ENCODE measurements around the gene BTNL9.

DNA sequence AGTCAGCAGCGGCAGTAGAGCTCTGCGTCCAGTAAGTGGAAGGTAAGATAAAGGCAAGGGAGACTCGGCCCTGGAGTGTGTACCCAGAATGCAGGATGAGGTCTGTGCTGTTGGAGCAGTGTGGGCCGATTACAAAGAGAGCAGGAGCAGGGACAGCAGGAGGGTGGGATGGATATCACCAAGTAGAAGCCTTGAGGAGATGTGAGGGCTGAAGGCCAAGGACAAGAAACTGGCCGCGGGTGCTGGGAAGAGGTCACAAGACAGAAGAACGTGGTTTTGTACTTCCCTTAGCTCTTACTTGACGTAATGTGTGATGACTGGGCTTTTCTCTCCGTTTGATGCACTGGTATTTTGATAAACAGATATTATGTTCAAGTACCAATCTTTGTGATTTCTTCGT lies 47.2 kb downstream of the BTNL9 start:
- TF ChIP-seq CTCF (IDR thresholded peaks at IDR 0.05; ENCODE audit: insufficient read depth, low read length) (no peak), REST (IDR thresholded peaks at IDR 0.05; ENCODE audit: insufficient replicate concordance, low read depth) (no peak), POLR2AphosphoS5 (IDR thresholded peaks at IDR 0.05; ENCODE audit: low read depth) (no peak), SPI1 (IDR thresholded peaks at IDR 0.05; ENCODE audit: borderline replicate concordance, low read depth) (no peak)

All from HL-60 (cell line).